Psoas muscle (tissue), 8 donors: ENCODE data around the gene ULK4. TPM values are rescaled to one million over a fixed set of nuclear protein-coding genes. Genes with fewer than 3 reads are reported as not detected.

Experiments
- ATAC-seq, 4 donors: fragments of 200-7000 bp; cut with Tn5 transposase; one replicate each; pipeline ENCODE4 v1.9.1; 2020; ENCODE audit warnings: moderate library complexity in 3 of 4, mild to moderate bottlenecking in 2 of 4
- DNase-seq, 2 donors: peaks; one replicate each; pipeline ENCODE4 v3.0.0-alpha.2; 2020
- H3K27ac ChIP-seq: fragments of 200-600 bp; one replicate; pipeline ENCODE4 v1.8.0; 2022
- H3K27me3 ChIP-seq, 3 donors: fragments of 200-600 bp in 1 of 3; one replicate each; pipeline versions ENCODE4 v1.6.1 to v1.8.0; 2013 to 2022; ENCODE audit warnings: low read length in 2 of 3, mild to moderate bottlenecking in 2 of 3, moderate library complexity in 1 of 3; ENCODE audit not compliant: insufficient read depth in 3 of 3
- H3K36me3 ChIP-seq, 2 donors: fragments of 200-600 bp in 1 of 2; one replicate each; pipeline versions ENCODE4 v1.6.1 to v1.8.0; 2013 to 2022; ENCODE audit warnings: low read depth in 1 of 2, mild to moderate bottlenecking in 1 of 2, moderate library complexity in 1 of 2; ENCODE audit not compliant: insufficient read depth in 1 of 2
- H3K4me1 ChIP-seq: fragments of 200-600 bp; one replicate; pipeline ENCODE4 v1.8.0; 2022
- H3K4me3 ChIP-seq: fragments of 200-600 bp; one replicate; pipeline ENCODE4 v1.8.0; 2022; ENCODE audit warnings: mild to moderate bottlenecking
- H3K9me3 ChIP-seq: fragments of 200-600 bp; one replicate; pipeline ENCODE4 v1.8.0; 2022
- WGBS, 3 donors: extraction: QIAGEN DNeasy Blood & Tissue Kit; methylation state at CpG; one replicate each; pipeline versions ENCODE4 v1.1.6 to v1.1.7; 2013; 5-methylcytosine and 5-hydroxymethylcytosine counted together
- intact Hi-C, 2 donors: fragments of 100-400 bp; cut with DNase I; formaldehyde crosslinking; loops; one replicate each; pipeline versions ENCODE4 v1.11.0 to v1.14.2; 2022
- polyA plus RNA-seq, 3 donors: library from polyadenylated mRNA; stranded (reverse); fragments of 200-250 nt; gene quantifications; one replicate each; pipeline ENCODE4 v1.2.3, GENCODE V29; 2013
- total RNA-seq, 4 donors: library from RNA; stranded (reverse); fragmentation: NEBNext Ultra II Directional in 2 of 4; extraction: Animal tissue kit (Norgen Biotek cat#: 25700) in 2 of 4; gene quantifications; one replicate each; pipeline versions ENCODE4 v1.2.1 to v1.2.4, GENCODE V29; 2021 to 2023
- TF ChIP-seq, protein P1 (sequence below): fragments of 200-600 bp; IDR thresholded peaks from one replicate; pipeline ENCODE4 v1.8.0; 2022; ENCODE audit warnings: antibody characterized with exemption
- donor health status: healthy with polysubstance abuse.
- donor health status: DM: no; HTN: no; CAD: no; lungs with moderate emphysema.
- donor health status: Bipolar disorder and iron deficiency.
- donor health status: healthy.
- donor health status: DM: yes; HTN: yes; CAD: no.
- donor health status: DM: no; HTN: no; CAD: no.
- donor health status: DM: no; HTN: no; CAD: no.
- donor health status: DM: yes; HTN: yes; CAD: no.

The ULK4 gene
- total and polyA plus RNA-seq, 7 donors, result 0.61 to 3.2 (median 1.0) TPM

DNA sequence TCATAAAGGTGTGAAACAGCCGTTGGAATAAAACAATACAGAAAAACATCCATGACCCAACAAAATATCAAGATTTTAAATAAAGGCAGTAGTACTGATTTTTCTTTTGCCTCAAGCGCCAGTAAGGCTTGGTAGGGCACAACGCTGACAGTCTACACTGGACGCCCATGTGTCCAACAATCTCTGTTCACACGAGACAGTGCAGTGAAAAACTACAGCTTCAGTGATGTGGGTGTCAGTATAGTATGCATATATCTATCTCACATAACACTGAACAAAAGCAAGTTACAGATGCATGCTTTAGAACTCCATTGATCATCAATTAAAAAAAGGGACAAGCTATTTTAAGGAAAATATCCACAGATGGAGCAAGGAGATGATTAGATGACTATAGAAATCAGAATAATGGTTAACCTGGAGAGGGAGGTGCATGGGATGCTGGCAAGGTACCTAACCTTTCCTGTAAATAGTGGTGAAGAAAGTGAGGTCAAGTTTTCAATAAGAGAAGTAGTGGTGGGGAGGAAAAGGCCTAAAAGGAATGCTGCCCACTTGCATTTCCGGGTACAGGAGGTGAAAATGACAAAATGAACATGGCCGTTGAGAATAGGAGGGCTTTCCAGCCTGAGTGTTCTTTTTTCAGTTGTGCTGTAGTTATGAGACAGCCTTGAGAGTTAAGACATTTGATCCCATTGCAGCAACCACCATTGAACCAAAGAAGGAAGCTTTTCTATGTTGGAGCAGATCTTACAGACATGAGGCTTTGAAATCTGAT lies 719.9 kb downstream of the ULK4 start:
- no peaks in the 10 kb centered on the region for H3K4me1 ChIP-seq
- H3K27ac ChIP-seq, result no peak overlapping the region
- no peak overlapping the region for H3K4me3 ChIP-seq
- WGBS, 3 donors, result 82 to 89% (median 83%) methylated on average over 7 of the region's 7 CpGs
- DNase-seq (no peak), ATAC-seq (no peak)
- H3K9me3 ChIP-seq, result no peaks in the 10 kb centered on the region
- no peaks in the 10 kb centered on the region for H3K27me3 ChIP-seq
- intact Hi-C loops, result no loop called here
- TF ChIP-seq, protein P1, sequence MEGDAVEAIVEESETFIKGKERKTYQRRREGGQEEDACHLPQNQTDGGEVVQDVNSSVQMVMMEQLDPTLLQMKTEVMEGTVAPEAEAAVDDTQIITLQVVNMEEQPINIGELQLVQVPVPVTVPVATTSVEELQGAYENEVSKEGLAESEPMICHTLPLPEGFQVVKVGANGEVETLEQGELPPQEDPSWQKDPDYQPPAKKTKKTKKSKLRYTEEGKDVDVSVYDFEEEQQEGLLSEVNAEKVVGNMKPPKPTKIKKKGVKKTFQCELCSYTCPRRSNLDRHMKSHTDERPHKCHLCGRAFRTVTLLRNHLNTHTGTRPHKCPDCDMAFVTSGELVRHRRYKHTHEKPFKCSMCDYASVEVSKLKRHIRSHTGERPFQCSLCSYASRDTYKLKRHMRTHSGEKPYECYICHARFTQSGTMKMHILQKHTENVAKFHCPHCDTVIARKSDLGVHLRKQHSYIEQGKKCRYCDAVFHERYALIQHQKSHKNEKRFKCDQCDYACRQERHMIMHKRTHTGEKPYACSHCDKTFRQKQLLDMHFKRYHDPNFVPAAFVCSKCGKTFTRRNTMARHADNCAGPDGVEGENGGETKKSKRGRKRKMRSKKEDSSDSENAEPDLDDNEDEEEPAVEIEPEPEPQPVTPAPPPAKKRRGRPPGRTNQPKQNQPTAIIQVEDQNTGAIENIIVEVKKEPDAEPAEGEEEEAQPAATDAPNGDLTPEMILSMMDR, result no peak
- H3K36me3 ChIP-seq, result peaks cover 20 to 52% of the 10 kb centered on the region in 2 donors

DNA sequence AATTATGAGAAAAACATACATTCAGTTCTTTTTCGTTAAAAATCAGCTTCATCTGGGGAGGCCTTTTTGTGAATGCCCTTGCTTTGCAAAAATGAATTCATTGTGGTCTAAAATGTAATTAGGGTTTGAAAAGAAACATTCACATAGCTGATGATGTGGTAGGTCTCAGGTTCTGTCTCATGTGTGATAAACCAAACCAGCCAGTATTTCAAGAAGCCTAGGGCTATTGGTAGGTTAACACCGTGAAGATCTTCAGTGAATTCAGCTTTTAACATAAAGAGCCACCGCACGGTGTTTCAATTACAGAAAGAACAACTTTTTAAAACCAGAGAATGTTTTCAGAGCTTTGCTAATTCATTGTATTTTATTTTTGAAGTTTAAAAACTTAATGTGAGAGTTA lies 720.7 kb downstream of the ULK4 start:
- Histone ChIP-seq H3K27ac (no peak overlapping the region), H3K4me1 (no peaks in the 10 kb centered on the region), H3K4me3 (no peak overlapping the region), H3K27me3 (no peaks in the 10 kb centered on the region), H3K9me3 (no peaks in the 10 kb centered on the region), H3K36me3 (peaks cover 25 to 60% of the 10 kb centered on the region in 2 donors)
- intact Hi-C loops, result no loop called here
- no peak for ATAC-seq
- WGBS, 3 donors, result 93 to 97% (median 96%) methylated on average over 4 of the region's 4 CpGs
- TF ChIP-seq, protein P1, result no peak
- no peak for DNase-seq

DNA sequence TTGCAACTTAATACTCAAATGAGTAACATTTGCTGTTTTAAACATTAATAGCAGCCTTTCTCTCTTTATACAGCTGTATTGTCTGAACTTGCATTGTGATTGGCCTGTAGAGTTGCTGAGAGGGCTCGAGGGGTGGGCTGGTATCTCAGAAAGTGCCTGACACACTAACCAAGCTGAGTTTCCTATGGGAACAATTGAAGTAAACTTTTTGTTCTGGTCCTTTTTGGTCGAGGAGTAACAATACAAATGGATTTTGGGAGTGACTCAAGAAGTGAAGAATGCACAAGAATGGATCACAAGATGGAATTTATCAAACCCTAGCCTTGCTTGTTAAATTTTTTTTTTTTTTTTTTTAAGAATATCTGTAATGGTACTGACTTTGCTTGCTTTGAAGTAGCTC lies 722.3 kb downstream of the ULK4 start:
- WGBS, 3 donors, result 24 to 31% (median 27%) methylated on average over 2 of the region's 2 CpGs
- no peak for ATAC-seq
- no peaks in the 10 kb centered on the region for H3K4me1 ChIP-seq

DNA sequence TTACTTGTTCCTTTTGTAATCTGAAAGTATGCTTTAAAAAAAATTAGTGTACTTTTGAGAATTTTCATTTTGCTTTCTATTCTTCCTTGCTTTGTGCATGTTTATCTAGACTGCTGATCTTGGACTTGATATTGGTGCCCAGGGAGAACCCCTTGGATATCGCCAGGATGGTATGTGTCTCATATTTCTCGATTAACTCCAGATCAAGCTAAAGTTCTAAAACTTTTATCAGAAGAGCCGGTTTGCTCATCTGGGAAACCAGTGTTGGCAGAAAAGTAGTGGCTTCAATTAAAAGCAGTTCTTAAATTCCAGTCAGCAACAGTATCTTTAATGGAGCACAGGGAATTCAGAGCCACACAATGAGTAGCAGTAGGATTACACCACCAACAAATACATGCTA lies 724.0 kb downstream of the ULK4 start:
- ATAC-seq (no peak), DNase-seq (no peak)
- Histone ChIP-seq H3K27me3 (no peaks in the 10 kb centered on the region), H3K27ac (no peak overlapping the region), H3K9me3 (no peaks in the 10 kb centered on the region), H3K4me3 (no peak overlapping the region), H3K4me1 (no peaks in the 10 kb centered on the region), H3K36me3 (peaks cover 31 to 92% of the 10 kb centered on the region in 2 donors)
- 72 to 86% (median 78%) methylated on average over 3 of the region's 3 CpGs for WGBS, 3 donors
- intact Hi-C loops, result no loop called here
- TF ChIP-seq, protein P1, result no peak

More for the DNA sequence above, 722.3 kb downstream of the ULK4 start:
- Histone ChIP-seq H3K27me3 (no peaks in the 10 kb centered on the region), H3K27ac (no peak overlapping the region), H3K4me3 (no peak overlapping the region), H3K9me3 (no peaks in the 10 kb centered on the region), H3K36me3 (peaks cover 27 to 76% of the 10 kb centered on the region in 2 donors)
- intact Hi-C loops, result no loop called here
- no peak for DNase-seq
- TF ChIP-seq, protein P1, result no peak

DNA sequence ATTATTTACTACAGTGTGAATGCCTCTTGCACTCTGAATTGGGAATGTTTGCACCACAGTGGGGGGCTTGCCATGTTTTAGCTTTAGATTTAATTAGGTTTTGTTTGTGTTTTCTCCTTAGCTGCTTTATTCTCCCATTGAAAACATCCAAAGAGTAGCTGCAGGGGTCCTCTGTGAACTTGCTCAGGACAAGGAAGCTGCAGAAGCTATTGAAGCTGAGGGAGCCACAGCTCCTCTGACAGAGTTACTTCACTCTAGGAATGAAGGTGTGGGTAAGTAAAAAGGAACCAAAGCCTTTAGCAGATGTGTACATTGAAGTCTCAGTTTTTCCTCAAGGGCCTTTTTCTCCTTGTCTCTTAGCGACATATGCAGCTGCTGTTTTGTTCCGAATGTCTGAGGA lies 725.7 kb downstream of the ULK4 start:
- ATAC-seq (no peak), DNase-seq (no peak)
- intact Hi-C loops, result no loop called here
- Histone ChIP-seq H3K27ac (no peak overlapping the region), H3K4me3 (no peak overlapping the region), H3K9me3 (no peaks in the 10 kb centered on the region), H3K4me1 (no peaks in the 10 kb centered on the region), H3K36me3 (peaks cover 31 to 94% of the 10 kb centered on the region in 2 donors), H3K27me3 (no peaks in the 10 kb centered on the region)
- 76 to 83% (median 79%) methylated on average over 2 of the region's 2 CpGs for WGBS, 3 donors
- TF ChIP-seq, protein P1, result no peak
